IgD-negative memory B cell (primary cell): Measurements from ENCODE around the gene CDH11. TPM values are rescaled to one million over a fixed set of nuclear protein-coding genes. Genes with fewer than 3 reads are reported as not detected.

Experiments used
- H3K27ac Mint-ChIP-seq, 3 donors: one replicate each; pipeline ENCODE4 v1.8.0; 2020 to 2022; ENCODE audit warnings: mild to moderate bottlenecking in 3 of 3, mixed read lengths in 3 of 3, moderate library complexity in 1 of 3
- H3K27me3 Mint-ChIP-seq: one replicate; pipeline ENCODE4 v1.8.0; 2021; ENCODE audit warnings: mixed read lengths
- H3K36me3 Mint-ChIP-seq: one replicate; pipeline ENCODE4 v1.8.0; 2020; ENCODE audit warnings: mild to moderate bottlenecking, mixed read lengths
- H3K4me1 Mint-ChIP-seq, 3 donors: one replicate each; pipeline ENCODE4 v1.8.0; 2020 to 2022; ENCODE audit warnings: mixed read lengths in 3 of 3, mild to moderate bottlenecking in 1 of 3
- H3K4me3 Mint-ChIP-seq, 4 donors: one replicate each; pipeline ENCODE4 v1.8.0; 2020 to 2022; ENCODE audit warnings: mild to moderate bottlenecking in 4 of 4, mixed read lengths in 4 of 4, moderate library complexity in 3 of 4
- H3K9me3 Mint-ChIP-seq, 3 donors: one replicate each; pipeline ENCODE4 v1.8.0; 2020 to 2021; ENCODE audit warnings: mixed read lengths in 3 of 3, mild to moderate bottlenecking in 1 of 3
- polyA plus RNA-seq: library from polyadenylated mRNA; unstranded; fragments of 300-500 nt; fragmentation: Illumina TruSeq; gene quantifications from one replicate; pipeline ENCODE4 v1.2.3, GENCODE V29; 2021

Gene CDH11
- polyA plus RNA-seq, 1 donor from 2014 or later = not detected

- no peaks in the 10 kb centered on the region for H3K27me3 Mint-ChIP-seq
- peaks cover 3 to 8% (median 5%) of the 10 kb centered on the region in 3 donors for H3K9me3 Mint-ChIP-seq
- no peak overlapping the region for H3K4me3 Mint-ChIP-seq
- no peak overlapping the region for H3K27ac Mint-ChIP-seq
- H3K4me1 Mint-ChIP-seq = no peaks in the 10 kb centered on the region
- no peaks in the 10 kb centered on the region for H3K36me3 Mint-ChIP-seq
Measured at GRCh38 chr16:65102326-65102725, 19.5 kb downstream of the CDH11 start.

- H3K36me3 Mint-ChIP-seq = no peaks in the 10 kb centered on the region
- H3K9me3 Mint-ChIP-seq = peaks cover 3 to 8% (median 5%) of the 10 kb centered on the region in 3 donors
- H3K27ac Mint-ChIP-seq = no peak overlapping the region
- H3K4me3 Mint-ChIP-seq = no peak overlapping the region
- H3K4me1 Mint-ChIP-seq = no peaks in the 10 kb centered on the region
- no peaks in the 10 kb centered on the region for H3K27me3 Mint-ChIP-seq
Measured at GRCh38 chr16:65101009-65101408, 20.9 kb downstream of the CDH11 start.

- Mint-ChIP-seq H3K4me3 (no peak overlapping the region), H3K36me3 (no peaks in the 10 kb centered on the region), H3K4me1 (no peaks in the 10 kb centered on the region), H3K9me3 (peaks cover 3 to 8% (median 5%) of the 10 kb centered on the region in 3 donors), H3K27me3 (no peaks in the 10 kb centered on the region), H3K27ac (no peak overlapping the region)
Measured at GRCh38 chr16:65099607-65100006, 22.3 kb downstream of the CDH11 start.

DNA sequence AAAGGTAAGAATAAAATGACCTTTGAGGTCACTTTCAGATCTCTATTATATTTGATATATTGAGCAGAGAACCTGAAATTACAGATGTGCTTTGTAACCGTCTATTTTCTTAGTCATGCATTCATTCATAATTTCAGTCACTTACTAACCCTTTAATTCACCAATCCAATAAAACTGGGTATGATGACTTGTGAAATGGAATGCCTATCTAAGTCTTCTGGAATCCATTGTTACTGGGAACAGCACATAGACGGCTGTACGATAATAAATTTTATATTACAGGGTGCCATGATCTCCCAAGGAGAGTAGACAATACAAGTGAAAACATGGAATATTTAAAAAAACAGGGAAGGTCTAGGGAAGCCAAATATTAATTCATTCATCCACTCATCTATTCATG lies 22.9 kb downstream of the CDH11 start:
- Mint-ChIP-seq H3K36me3 (no peaks in the 10 kb centered on the region), H3K27ac (no peak overlapping the region), H3K4me3 (no peak overlapping the region), H3K27me3 (no peaks in the 10 kb centered on the region), H3K4me1 (no peaks in the 10 kb centered on the region), H3K9me3 (peaks cover 3 to 10% (median 5%) of the 10 kb centered on the region in 3 donors)

- H3K9me3 Mint-ChIP-seq = peaks cover 3 to 10% (median 5%) of the 10 kb centered on the region in 3 donors
- no peak overlapping the region for H3K4me3 Mint-ChIP-seq
- no peaks in the 10 kb centered on the region for H3K27me3 Mint-ChIP-seq
- H3K27ac Mint-ChIP-seq = no peak overlapping the region
- no peaks in the 10 kb centered on the region for H3K36me3 Mint-ChIP-seq
- H3K4me1 Mint-ChIP-seq = no peaks in the 10 kb centered on the region
Measured at GRCh38 chr16:65097296-65097695, 24.6 kb downstream of the CDH11 start.

DNA sequence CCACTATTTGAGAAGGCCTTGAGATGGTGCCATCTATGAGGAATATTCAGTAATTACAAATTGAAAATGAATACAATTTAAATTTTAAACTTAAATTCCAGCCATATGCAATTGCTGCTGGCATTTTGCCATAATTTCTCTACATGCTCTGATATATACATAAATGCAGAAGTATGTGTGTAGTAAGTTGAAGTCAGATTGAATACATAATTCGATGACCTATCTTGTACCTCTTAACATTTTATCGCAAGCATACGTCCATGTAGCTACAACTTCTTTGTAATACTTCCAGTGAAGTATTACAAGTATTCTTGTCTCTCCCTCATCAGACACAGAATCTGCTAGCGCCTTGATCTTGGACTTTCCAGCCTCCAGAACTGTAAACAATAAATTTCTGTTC lies 26.0 kb downstream of the CDH11 start:
- no peak overlapping the region for H3K4me3 Mint-ChIP-seq
- H3K4me1 Mint-ChIP-seq = no peaks in the 10 kb centered on the region
- H3K9me3 Mint-ChIP-seq = peaks cover 4 to 10% (median 7%) of the 10 kb centered on the region in 3 donors
- H3K27me3 Mint-ChIP-seq = no peaks in the 10 kb centered on the region
- no peaks in the 10 kb centered on the region for H3K36me3 Mint-ChIP-seq
- no peak overlapping the region for H3K27ac Mint-ChIP-seq

DNA sequence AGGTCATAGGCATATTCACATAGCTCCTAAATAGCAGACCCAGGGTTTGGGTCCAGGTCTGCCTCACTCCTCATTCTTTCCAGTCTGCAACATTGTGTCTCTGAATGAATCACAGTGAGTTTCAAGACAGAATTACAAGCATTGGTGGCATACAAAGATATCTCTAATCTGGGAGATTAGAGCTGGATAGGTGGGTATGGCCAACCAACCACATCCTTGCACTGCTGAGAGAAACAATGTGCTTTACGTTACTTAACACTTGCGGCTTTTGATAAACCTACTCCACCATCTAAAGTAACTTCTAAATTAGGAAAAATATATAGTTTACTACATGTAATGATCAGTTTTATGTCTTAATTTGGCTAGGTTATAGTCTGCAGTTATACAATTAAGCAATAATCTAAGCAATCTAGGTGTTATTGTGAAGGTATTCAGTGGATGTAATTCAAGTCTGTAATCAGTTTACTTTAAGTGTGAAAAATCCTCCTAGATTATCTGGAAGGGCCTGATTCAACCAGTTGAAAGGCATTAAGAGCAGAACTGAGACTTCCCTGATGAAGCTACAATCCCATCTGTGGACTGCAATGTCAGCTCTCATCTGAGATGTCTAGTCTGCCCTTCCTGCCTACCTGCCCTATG lies 26.7 kb downstream of the CDH11 start:
- H3K36me3 Mint-ChIP-seq = no peaks in the 10 kb centered on the region
- H3K27me3 Mint-ChIP-seq = no peaks in the 10 kb centered on the region
- H3K27ac Mint-ChIP-seq = no peak overlapping the region
- peaks cover 3 to 9% (median 6%) of the 10 kb centered on the region in 3 donors for H3K9me3 Mint-ChIP-seq
- H3K4me3 Mint-ChIP-seq = no peak overlapping the region
- H3K4me1 Mint-ChIP-seq = no peaks in the 10 kb centered on the region

GRCh38 chr16:65094009-65094408 lies 27.9 kb downstream of the CDH11 start:
- H3K4me3 Mint-ChIP-seq = no peak overlapping the region
- H3K9me3 Mint-ChIP-seq = peaks cover 0 to 5% (median 3%) of the 10 kb centered on the region in 3 donors
- no peaks in the 10 kb centered on the region for H3K36me3 Mint-ChIP-seq
- H3K4me1 Mint-ChIP-seq = no peaks in the 10 kb centered on the region
- no peaks in the 10 kb centered on the region for H3K27me3 Mint-ChIP-seq
- H3K27ac Mint-ChIP-seq = no peak overlapping the region

DNA sequence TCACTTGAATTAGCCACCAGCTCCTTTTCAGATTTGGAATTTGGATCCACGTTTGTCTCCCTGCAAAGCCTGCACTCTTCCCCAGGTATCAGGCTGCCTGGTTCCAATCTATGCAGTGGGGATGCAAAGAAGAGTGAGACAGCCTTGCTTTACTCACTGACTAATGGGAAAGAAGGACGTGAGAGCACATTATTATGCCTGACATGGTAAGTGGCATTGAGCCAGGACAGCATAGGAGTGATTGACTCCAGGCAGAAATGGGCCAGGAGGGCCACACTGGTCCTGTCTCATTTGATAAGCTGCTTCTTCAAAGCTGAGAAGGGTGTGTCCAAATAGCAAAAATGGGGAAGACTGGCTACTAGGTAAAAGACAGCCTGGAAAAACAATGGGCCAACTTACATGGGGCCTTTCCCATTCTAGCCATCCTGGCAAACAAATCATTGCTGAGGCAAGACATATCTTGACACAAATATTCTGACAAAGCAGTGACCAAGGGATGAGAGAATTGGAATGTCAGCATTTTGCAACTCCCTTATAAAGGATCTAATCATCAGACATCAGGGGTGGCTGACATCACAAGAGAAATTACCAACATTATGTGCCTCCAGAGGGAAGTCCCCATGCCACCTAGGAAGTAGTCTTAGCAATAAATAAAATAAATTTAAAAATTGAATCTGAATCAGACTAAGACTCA lies 38.6 kb downstream of the CDH11 start:
- Mint-ChIP-seq H3K27ac (no peak overlapping the region), H3K4me1 (no peaks in the 10 kb centered on the region), H3K36me3 (no peaks in the 10 kb centered on the region), H3K4me3 (no peak overlapping the region), H3K9me3 (peaks cover 1 to 5% (median 5%) of the 10 kb centered on the region in 3 donors), H3K27me3 (no peaks in the 10 kb centered on the region)

DNA sequence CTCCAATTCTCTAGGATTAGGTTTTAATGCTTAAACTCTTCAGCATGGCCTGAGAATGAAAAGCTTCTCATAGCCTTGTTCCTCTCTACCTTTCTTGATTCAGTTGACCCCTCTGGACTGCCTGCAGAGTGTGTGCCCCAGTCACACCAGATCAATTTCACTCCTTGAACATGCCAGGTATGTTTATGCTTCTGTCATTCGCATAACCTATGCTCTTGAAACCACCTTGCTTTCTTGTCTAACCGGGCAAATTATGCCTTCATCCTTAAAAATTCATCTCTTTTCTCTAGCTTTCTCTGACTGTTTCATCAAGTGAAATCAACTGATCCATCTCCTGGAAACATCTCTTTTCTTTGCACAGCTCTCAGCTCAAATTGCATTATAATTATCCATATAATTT lies 42.3 kb downstream of the CDH11 start:
- Mint-ChIP-seq H3K36me3 (no peaks in the 10 kb centered on the region), H3K4me3 (peak overlapping the region in 1 of 4 donors; percentile 67), H3K27ac (no peak overlapping the region), H3K27me3 (no peaks in the 10 kb centered on the region), H3K9me3 (peaks cover 2 to 6% (median 5%) of the 10 kb centered on the region in 3 donors), H3K4me1 (no peaks in the 10 kb centered on the region)

DNA sequence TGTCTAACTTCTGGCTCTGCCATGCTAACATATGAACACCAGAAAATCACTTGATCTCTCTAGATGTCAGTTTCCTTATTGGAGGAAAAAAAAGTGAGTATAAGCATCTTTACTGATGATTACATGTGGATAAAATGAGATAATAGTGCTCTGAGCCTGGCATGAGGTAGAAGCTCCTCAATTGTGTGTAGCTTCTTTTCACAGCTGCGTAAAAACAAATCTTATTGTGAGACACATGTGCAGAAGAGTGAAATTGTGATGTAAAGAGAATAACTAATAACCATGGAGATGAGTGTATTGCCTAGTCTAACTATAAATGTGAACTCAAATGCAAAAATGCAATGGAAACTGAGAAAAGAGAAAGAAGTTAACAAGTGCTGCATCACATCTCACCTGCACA lies 44.7 kb downstream of the CDH11 start:
- Mint-ChIP-seq H3K4me1 (no peaks in the 10 kb centered on the region), H3K4me3 (no peak overlapping the region), H3K9me3 (peaks cover 2 to 6% (median 5%) of the 10 kb centered on the region in 3 donors), H3K27ac (no peak overlapping the region), H3K27me3 (no peaks in the 10 kb centered on the region), H3K36me3 (no peaks in the 10 kb centered on the region)

DNA sequence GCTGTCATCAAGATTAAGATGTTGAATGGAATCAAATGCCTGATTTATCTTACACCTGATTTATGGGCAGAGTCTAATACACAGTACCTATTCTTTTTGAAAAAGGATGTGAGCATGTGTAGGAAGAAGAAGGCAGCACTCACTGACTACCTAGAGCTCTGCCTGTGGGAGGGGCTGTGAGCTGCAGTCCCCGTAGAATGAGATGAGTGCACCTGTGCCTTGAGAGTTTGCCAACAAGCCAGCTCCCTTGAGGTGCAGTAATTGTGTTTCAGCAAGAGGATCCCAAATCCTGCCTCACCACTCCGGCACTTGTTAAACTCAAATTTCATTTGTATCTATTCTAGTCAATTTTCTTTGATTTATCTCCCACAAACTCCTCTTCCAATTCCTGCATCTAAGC lies 46.0 kb downstream of the CDH11 start:
- H3K4me1 Mint-ChIP-seq = no peaks in the 10 kb centered on the region

DNA sequence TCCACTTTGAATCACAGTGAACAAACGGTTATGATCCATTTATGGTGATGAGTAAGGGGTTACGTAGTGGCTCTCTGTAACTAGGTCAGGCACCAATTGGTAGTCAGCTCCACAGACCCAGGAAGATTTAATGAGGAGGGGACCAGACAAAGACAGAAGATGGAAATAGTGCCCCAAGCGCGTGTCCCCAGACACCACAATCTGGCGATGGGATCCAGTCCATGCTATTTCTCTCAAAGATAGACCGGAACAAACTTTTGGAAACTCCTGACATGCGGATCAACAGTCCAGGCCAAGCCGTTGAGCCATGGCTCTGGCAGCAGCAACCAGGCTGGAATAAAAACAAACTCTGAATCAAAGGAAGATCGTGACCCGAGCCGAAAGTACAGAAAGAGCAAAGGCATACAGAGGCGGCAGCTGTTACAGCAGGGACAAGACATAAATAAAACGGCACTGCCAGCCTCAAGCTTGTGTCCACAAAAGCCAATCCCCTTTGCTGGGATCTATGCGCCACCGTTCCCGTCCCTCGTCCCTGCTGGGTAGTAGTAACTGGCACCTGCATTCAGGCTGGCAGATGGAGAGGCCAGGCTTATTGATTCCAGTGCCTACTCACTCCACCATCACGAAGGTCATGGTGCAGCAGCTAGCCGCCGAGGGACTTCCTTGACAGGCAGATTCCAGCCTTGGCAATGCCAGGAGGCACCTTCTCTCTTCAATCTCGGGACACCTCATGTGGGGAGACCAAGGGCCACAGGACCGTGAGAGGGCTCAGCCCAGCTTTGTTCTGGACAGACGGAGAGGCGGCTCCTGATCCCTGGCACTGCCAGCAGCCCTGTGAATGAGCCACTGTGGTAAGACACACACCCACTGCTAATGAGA lies 50.2 kb downstream of the CDH11 start:
- peaks cover 0 to 14% (median 3%) of the 10 kb centered on the region in 3 donors for H3K9me3 Mint-ChIP-seq
- no peak overlapping the region for H3K27ac Mint-ChIP-seq
- H3K4me3 Mint-ChIP-seq = peak overlapping the region in 1 of 4 donors; percentile 8
- H3K4me1 Mint-ChIP-seq = no peaks in the 10 kb centered on the region
- H3K27me3 Mint-ChIP-seq = no peaks in the 10 kb centered on the region
- H3K36me3 Mint-ChIP-seq = no peaks in the 10 kb centered on the region

More for the DNA sequence above, 46.0 kb downstream of the CDH11 start:
- no peak overlapping the region for H3K27ac Mint-ChIP-seq
- H3K36me3 Mint-ChIP-seq = no peaks in the 10 kb centered on the region
- H3K4me3 Mint-ChIP-seq = no peak overlapping the region
- no peaks in the 10 kb centered on the region for H3K27me3 Mint-ChIP-seq
- H3K9me3 Mint-ChIP-seq = peaks cover 2 to 11% (median 3%) of the 10 kb centered on the region in 3 donors

DNA sequence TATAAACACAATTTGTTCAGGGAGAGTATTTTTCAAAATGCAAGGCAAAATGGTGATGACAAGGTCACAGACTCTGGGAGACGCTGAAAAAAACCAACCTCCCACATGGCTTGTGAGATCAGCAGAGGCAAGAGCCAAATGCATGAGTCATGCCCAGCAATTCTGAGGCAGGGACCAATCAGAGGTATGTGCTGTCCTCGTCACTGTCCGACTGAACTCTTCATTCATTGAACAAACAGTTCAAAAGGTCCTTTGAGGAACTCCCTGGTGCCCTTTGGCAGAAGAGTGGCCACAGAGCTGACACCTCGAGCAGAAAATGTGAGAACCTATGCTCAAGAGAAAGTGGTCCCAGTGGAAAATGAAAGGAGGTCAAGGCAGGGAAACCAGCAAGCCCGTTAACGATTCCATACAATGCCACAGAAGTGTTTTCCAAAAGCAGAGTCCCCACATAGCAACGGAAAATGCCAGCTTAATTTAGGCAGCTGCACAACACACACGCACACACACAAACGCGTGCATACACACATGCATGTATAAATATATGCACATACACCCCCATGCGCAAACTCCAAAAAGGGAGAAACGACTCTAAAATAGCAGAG lies 50.9 kb downstream of the CDH11 start:
- Mint-ChIP-seq H3K27me3 (no peaks in the 10 kb centered on the region), H3K4me3 (no peak overlapping the region), H3K4me1 (no peaks in the 10 kb centered on the region), H3K36me3 (no peaks in the 10 kb centered on the region), H3K9me3 (peaks cover 0 to 14% (median 3%) of the 10 kb centered on the region in 3 donors), H3K27ac (no peak overlapping the region)

GRCh38 chr16:65069766-65070165 lies 52.1 kb downstream of the CDH11 start:
- Mint-ChIP-seq H3K36me3 (no peaks in the 10 kb centered on the region), H3K27me3 (no peaks in the 10 kb centered on the region), H3K4me1 (no peaks in the 10 kb centered on the region), H3K4me3 (no peak overlapping the region), H3K9me3 (peaks cover 0 to 10% (median 3%) of the 10 kb centered on the region in 3 donors), H3K27ac (no peak overlapping the region)
